ENCODE data around the gene FLT4. TPM values are rescaled to one million over a fixed set of nuclear protein-coding genes. Genes with fewer than 3 reads are reported as not detected.
"Not testable (repeated sequence)": the region's sequence is repeated elsewhere in the genome, so short reads cannot be mapped to it uniquely, and the experiment has no call there.

FLT4 gene
- total RNA-seq, 2 donors from 2014 or later = 3.1 to 3.3 TPM

GRCh38 chr5:180665682-180666404 is 16.4 kb upstream of the FLT4 start:
- DNase-seq = no peak
- Histone ChIP-seq H3K36me3 (no peaks in the 10 kb centered on the region), H3K4me1 (no peaks in the 10 kb centered on the region), H3K27me3 (no peaks in the 10 kb centered on the region), H3K4me3 (no peak overlapping the region), H3K9ac (ENCODE audit: low read depth in 2 of 2, low read length in 2 of 2) (no peak overlapping the region), H3K9me3 (no peaks in the 10 kb centered on the region), H3K27ac (no peak overlapping the region)
- TF ChIP-seq CTCF (IDR thresholded peaks at IDR 0.05) = no peak
- intact Hi-C loops (cut with DNase I) = no loop called here

- H3K4me1 ChIP-seq = no peaks in the 10 kb centered on the region
- TF ChIP-seq CTCF (IDR thresholded peaks at IDR 0.05) = no peak
- no peaks in the 10 kb centered on the region for H3K36me3 ChIP-seq
- H3K9ac ChIP-seq (ENCODE audit: low read depth in 2 of 2, low read length in 2 of 2) = no peak overlapping the region
- H3K27me3 ChIP-seq = no peaks in the 10 kb centered on the region
- intact Hi-C loops (cut with DNase I) = no loop called here
- DNase-seq = no peak
- no peak overlapping the region for H3K27ac ChIP-seq
- no peaks in the 10 kb centered on the region for H3K9me3 ChIP-seq
- H3K4me3 ChIP-seq = no peak overlapping the region
Observed at GRCh38 chr5:180658774-180659564, 9.6 kb upstream of the FLT4 start.

GRCh38 chr5:180655243-180655642 is 5.8 kb upstream of the FLT4 start:
- H3K36me3 ChIP-seq; H3K4me3 ChIP-seq; H3K4me1 ChIP-seq; DNase-seq; intact Hi-C loops (cut with DNase I); H3K9ac ChIP-seq (ENCODE audit: low read depth in 2 of 2, low read length in 2 of 2); H3K27me3 ChIP-seq; H3K9me3 ChIP-seq; H3K27ac ChIP-seq: not testable (repeated sequence)

GRCh38 chr5:180652771-180653170 is 3.4 kb upstream of the FLT4 start:
- Histone ChIP-seq H3K36me3 (no peaks in the 10 kb centered on the region), H3K4me3 (no peak overlapping the region), H3K9me3 (no peaks in the 10 kb centered on the region), H3K27me3 (peaks cover 22% of the 10 kb centered on the region), H3K4me1 (no peaks in the 10 kb centered on the region), H3K9ac (ENCODE audit: low read depth in 2 of 2, low read length in 2 of 2) (no peak overlapping the region), H3K27ac (no peak overlapping the region)
- DNase-seq = no peak
- intact Hi-C loops (cut with DNase I) = no loop called here
- no peak for TF ChIP-seq CTCF (IDR thresholded peaks at IDR 0.05)

- no peak for DNase-seq
- no peak for TF ChIP-seq CTCF (IDR thresholded peaks at IDR 0.05)
- Histone ChIP-seq H3K27ac (no peak overlapping the region), H3K27me3 (peaks cover 22% of the 10 kb centered on the region), H3K4me1 (no peaks in the 10 kb centered on the region), H3K9ac (ENCODE audit: low read depth in 2 of 2, low read length in 2 of 2) (no peak overlapping the region), H3K36me3 (no peaks in the 10 kb centered on the region), H3K4me3 (no peak overlapping the region), H3K9me3 (no peaks in the 10 kb centered on the region)
- intact Hi-C loops (cut with DNase I) = no loop called here
Observed at GRCh38 chr5:180652346-180652745, 2.9 kb upstream of the FLT4 start.

Measured in colonic mucosa (tissue), 4 donors.